Ascending aorta (tissue), 2 donors: ENCODE data around the gene UBE2A. TPM values are rescaled to one million over a fixed set of nuclear protein-coding genes. Genes with fewer than 3 reads are reported as not detected.

Source experiments
- DNase-seq, 2 donors: peaks; one replicate each; pipeline ENCODE4 v3.0.0-alpha.2; 2019; ENCODE audit warnings: low spot score in 2 of 2
- H3K27ac ChIP-seq, 2 donors: fragments of 200-600 bp; sonication (generic); one replicate each; pipeline ENCODE4 v1.5.1; 2016 to 2017; ENCODE audit warnings: mild to moderate bottlenecking in 1 of 2
- H3K27me3 ChIP-seq: fragments of 200-600 bp; sonication (generic); one replicate; pipeline ENCODE4 v1.5.1; 2017
- H3K36me3 ChIP-seq, 2 donors: fragments of 200-600 bp; sonication (generic); one replicate each; pipeline ENCODE4 v1.5.1; 2016
- H3K4me1 ChIP-seq, 2 donors: fragments of 200-600 bp; sonication (generic); one replicate each; pipeline ENCODE4 v1.5.1; 2016 to 2017; ENCODE audit warnings: mild to moderate bottlenecking in 1 of 2
- H3K4me3 ChIP-seq, 2 donors: fragments of 200-600 bp; sonication (generic); one replicate each; pipeline ENCODE4 v1.5.1; 2016 to 2017; ENCODE audit warnings: mild to moderate bottlenecking in 1 of 2
- H3K9me3 ChIP-seq, 2 donors: fragments of 200-600 bp; sonication (generic); one replicate each; pipeline ENCODE4 v1.5.1; 2016
- intact Hi-C: fragments of 100-400 bp; cut with DNase I; formaldehyde crosslinking; loops from one replicate; pipeline ENCODE4 v1.15.1; 2023
- total RNA-seq: library from RNA; depleted of rRNA; stranded (reverse); fragments of >200 nt; gene quantifications from one replicate; pipeline ENCODE4 v1.1.0, GENCODE V29; 2016
- TF ChIP-seq, protein P1 (sequence below), 3 experiments: fragments of 200-600 bp in 2 of 3; fragments of 450-650 bp in 1 of 3; sonication (generic) in 2 of 3; IDR thresholded peaks; one replicate each; pipeline ENCODE4 v1.5.1; 2016 to 2019; ENCODE audit warnings: antibody characterized with exemption in 3 of 3, mild to moderate bottlenecking in 1 of 3, moderate library complexity in 1 of 3

The UBE2A gene
- total RNA-seq, 1 donor from 2014 or later: 28.4 TPM

- Histone ChIP-seq H3K27me3 (no peaks in the 10 kb centered on the region), H3K4me3 (no peak overlapping the region), H3K36me3 (no peaks in the 10 kb centered on the region), H3K27ac (no peak overlapping the region), H3K9me3 (no peaks in the 10 kb centered on the region), H3K4me1 (no peaks in the 10 kb centered on the region)
- intact Hi-C loops: no loop called here
- no peak for DNase-seq
- TF ChIP-seq, protein P1, sequence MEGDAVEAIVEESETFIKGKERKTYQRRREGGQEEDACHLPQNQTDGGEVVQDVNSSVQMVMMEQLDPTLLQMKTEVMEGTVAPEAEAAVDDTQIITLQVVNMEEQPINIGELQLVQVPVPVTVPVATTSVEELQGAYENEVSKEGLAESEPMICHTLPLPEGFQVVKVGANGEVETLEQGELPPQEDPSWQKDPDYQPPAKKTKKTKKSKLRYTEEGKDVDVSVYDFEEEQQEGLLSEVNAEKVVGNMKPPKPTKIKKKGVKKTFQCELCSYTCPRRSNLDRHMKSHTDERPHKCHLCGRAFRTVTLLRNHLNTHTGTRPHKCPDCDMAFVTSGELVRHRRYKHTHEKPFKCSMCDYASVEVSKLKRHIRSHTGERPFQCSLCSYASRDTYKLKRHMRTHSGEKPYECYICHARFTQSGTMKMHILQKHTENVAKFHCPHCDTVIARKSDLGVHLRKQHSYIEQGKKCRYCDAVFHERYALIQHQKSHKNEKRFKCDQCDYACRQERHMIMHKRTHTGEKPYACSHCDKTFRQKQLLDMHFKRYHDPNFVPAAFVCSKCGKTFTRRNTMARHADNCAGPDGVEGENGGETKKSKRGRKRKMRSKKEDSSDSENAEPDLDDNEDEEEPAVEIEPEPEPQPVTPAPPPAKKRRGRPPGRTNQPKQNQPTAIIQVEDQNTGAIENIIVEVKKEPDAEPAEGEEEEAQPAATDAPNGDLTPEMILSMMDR (IDR thresholded peaks at IDR 0.05): no peak
Observed at GRCh38 chrX:119617517-119618164, 43.3 kb downstream of the UBE2A start.

- TF ChIP-seq, protein P1 (IDR thresholded peaks at IDR 0.05): no peak
- H3K27me3 ChIP-seq: no peaks in the 10 kb centered on the region
- DNase-seq: no peak
- no peaks in the 10 kb centered on the region for H3K9me3 ChIP-seq
- intact Hi-C loops: no loop called here
- no peak overlapping the region for H3K4me3 ChIP-seq
- H3K27ac ChIP-seq: no peak overlapping the region
- H3K36me3 ChIP-seq: no peaks in the 10 kb centered on the region
- H3K4me1 ChIP-seq: no peaks in the 10 kb centered on the region
Observed at GRCh38 chrX:119618439-119618838, 44.1 kb downstream of the UBE2A start.

GRCh38 chrX:119622356-119623232, 48.2 kb downstream of the UBE2A start:
- intact Hi-C loops: no loop called here
- Histone ChIP-seq H3K27me3 (no peaks in the 10 kb centered on the region), H3K36me3 (no peaks in the 10 kb centered on the region), H3K4me1 (no peaks in the 10 kb centered on the region), H3K9me3 (no peaks in the 10 kb centered on the region), H3K27ac (no peak overlapping the region), H3K4me3 (no peak overlapping the region)
- TF ChIP-seq, protein P1 (IDR thresholded peaks at IDR 0.05): no peak
- DNase-seq: no peak

DNA sequence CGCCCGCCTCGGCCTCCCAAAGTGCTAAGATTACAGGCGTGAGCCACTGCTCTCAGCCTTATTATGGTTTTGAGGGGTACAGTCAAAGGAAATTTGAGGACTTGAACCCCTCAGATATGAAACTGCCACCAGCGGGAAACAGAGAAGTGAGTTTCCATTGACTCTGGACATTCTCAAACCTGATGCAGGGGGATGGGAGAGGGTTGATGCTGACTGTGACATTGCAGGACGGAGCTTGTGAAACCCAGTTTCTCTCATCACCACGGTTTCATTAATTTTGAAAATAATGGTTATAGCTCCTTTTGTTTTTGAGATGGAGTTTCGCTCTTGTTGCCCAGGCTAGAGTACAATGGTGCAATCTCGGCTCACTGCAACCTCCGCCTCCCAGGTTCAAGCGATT, 50.1 kb downstream of the UBE2A start:
- Histone ChIP-seq H3K27me3 (no peaks in the 10 kb centered on the region), H3K4me1 (no peaks in the 10 kb centered on the region), H3K9me3 (no peaks in the 10 kb centered on the region), H3K36me3 (peaks cover 0 to 3% of the 10 kb centered on the region in 2 donors), H3K4me3 (no peak overlapping the region), H3K27ac (no peak overlapping the region)
- no peak for DNase-seq
- intact Hi-C loops: no loop called here
- TF ChIP-seq, protein P1 (IDR thresholded peaks at IDR 0.05): no peak

- intact Hi-C loops: no loop called here
Observed at GRCh38 chrX:119624951-119625668, 50.7 kb downstream of the UBE2A start.

More at GRCh38 chrX:119624951-119625668, 50.7 kb downstream of the UBE2A start:
- H3K9me3 ChIP-seq: no peaks in the 10 kb centered on the region
- H3K4me3 ChIP-seq: no peak overlapping the region
- H3K27me3 ChIP-seq: no peaks in the 10 kb centered on the region
- peaks cover 0 to 3% of the 10 kb centered on the region in 2 donors for H3K36me3 ChIP-seq
- H3K27ac ChIP-seq: no peak overlapping the region
- no peak for DNase-seq
- TF ChIP-seq, protein P1 (IDR thresholded peaks at IDR 0.05): no peak
- H3K4me1 ChIP-seq: no peaks in the 10 kb centered on the region
